ENCODE results near the gene ACTL10.

ACTL10 gene

DNA sequence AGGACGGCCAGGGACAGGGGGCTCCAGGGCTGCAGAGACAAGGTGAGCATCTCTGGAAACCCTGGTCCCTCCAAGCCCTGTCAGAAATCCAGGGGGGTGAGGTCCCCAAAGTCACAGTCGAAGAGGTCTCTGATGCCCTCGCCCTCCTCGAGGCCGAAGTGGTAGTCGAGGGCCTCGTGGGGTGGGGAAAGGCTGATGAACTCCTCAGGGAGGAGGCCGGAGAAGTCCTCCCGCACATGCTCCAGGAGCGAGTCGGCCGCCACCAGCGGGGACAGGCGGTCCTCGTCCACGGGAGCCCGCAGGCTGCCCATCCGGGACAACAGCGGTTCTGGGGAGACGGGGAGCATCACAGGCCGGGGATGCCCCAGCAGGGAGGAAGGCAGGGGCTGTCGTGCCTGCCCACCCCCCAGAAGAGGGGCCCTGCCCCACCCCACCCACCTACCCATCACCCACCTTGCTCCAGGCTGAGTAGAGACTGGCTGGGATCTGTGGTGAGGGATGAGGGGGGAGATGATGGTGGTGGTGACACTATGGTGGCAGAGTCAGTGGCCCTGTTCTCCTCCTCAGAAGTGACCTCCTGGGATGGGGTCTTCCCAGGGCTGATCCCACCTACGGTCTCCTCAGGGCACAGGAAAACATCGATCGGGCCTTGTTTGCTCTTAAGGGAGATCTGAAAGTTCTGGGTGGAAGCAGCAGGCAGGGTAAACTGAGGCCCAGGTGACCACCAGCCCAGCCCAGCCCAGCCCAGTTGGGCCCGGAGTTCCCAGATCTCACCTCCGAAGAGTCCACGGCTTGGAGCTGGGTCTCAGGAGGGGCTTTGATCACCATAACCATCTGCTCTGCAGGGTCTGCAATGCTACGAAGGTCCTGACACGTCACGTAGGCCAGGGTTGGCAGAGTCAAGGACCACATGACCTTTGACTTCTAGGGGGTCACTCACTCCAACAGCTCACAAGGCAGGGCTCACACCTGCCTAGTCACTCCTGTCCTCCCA, 10.2 kb downstream of the ACTL10 start:
- Histone ChIP-seq H3K27ac (ENCODE audit: low read depth in 2 of 2, low read length in 2 of 2) (no peak overlapping the region), H3K9me3 (ENCODE audit: control insufficient read depth in 2 of 2, low read length in 2 of 2) (no peaks in the 10 kb centered on the region), H3K9ac (ENCODE audit: low read depth in 1 of 2, low read length in 2 of 2) (no peak overlapping the region), H3K36me3 (ENCODE audit: control insufficient read depth in 2 of 2, insufficient read depth in 2 of 2, low read length in 2 of 2) (no peaks in the 10 kb centered on the region), H3K4me1 (ENCODE audit: control insufficient read depth in 2 of 2, insufficient read depth in 2 of 2, low read length in 2 of 2) (peaks cover 28 to 37% of the 10 kb centered on the region in 2 donors), H3K4me3 (ENCODE audit: low read length in 2 of 2) (no peak overlapping the region), H3K27me3 (ENCODE audit: control insufficient read depth in 2 of 2, insufficient read depth in 2 of 2, low read length in 2 of 2) (no peaks in the 10 kb centered on the region)

DNA sequence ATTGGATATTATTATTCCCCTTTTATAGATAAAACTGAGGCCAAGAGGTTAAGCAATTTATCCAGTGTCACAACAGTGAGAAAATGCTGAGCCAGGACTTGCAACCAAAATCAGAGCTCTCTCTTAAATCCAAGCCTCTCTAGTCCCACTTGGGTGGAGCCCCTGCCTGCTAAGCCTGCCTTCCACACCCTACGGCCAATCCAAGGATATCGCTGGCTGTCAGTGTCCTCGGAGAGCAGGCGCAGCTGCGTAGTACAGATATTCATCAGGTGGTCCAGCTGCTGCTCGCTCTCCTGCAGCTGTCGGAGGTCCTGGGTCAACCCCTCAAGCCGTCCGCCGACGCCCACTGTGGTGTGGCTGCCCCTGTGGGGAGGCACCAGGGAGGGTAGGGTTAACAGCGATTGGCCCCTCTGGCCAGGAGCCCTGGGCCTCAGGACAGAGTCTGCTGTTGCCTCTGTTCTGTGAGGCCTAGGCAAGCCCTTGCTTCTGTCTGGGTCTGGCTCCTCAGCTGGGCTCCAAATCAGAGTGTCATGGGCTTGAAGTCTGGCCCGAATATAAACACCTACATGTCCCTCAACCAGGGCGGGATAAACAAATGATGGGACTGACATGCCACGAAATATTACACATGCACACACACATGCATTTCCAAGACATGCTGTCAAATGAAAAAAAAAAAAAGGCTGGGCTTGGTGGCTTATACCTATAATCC, 11.4 kb downstream of the ACTL10 start:
- Histone ChIP-seq H3K27ac (ENCODE audit: low read depth in 2 of 2, low read length in 2 of 2) (peak overlapping the region; percentile 17 to 49), H3K9ac (ENCODE audit: low read depth in 1 of 2, low read length in 2 of 2) (no peak overlapping the region), H3K4me3 (ENCODE audit: low read length in 2 of 2) (no peak overlapping the region), H3K9me3 (ENCODE audit: control insufficient read depth in 2 of 2, low read length in 2 of 2) (no peaks in the 10 kb centered on the region), H3K27me3 (ENCODE audit: control insufficient read depth in 2 of 2, insufficient read depth in 2 of 2, low read length in 2 of 2) (no peaks in the 10 kb centered on the region), H3K36me3 (ENCODE audit: control insufficient read depth in 2 of 2, insufficient read depth in 2 of 2, low read length in 2 of 2) (no peaks in the 10 kb centered on the region), H3K4me1 (ENCODE audit: control insufficient read depth in 2 of 2, insufficient read depth in 2 of 2, low read length in 2 of 2) (peaks cover 20 to 28% of the 10 kb centered on the region in 2 donors)

DNA sequence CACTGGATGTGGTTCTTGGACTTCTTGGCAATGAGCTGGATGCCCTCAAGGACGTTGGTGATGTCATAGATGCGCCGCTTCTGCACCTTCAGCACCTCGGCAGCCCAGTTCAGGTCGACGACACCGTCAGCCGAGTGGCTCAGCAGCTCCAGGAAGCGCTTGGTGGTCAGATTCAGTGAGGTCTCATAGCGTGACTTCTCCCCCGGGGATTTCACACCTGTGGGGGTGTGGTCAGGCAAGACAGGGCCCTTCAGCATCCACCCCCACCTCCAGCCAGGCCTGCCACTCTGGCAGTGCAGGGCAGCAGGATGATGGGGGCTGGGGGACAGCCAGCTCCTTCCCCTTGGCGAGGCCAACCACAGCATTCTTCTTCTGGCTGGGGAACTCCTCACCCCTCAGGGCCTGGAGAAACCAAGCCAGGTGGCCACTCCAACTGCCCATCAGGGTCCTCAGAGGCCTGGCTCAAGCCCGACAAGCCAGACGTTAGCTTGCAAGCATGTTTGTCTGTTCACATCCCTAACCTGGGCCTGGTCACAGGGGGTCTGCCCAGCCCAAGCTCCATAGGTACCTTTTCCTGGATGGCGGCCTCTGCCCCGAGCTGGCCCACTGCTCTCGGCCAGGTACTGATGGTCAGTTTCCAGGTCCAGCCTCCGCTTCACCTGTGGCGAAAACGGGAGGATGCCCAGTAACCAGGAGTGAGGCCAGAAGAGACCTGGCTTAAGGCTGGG, 13.2 kb downstream of the ACTL10 start:
- Histone ChIP-seq H3K27ac (ENCODE audit: low read depth in 2 of 2, low read length in 2 of 2) (no peak overlapping the region), H3K36me3 (ENCODE audit: control insufficient read depth in 2 of 2, insufficient read depth in 2 of 2, low read length in 2 of 2) (no peaks in the 10 kb centered on the region), H3K9ac (ENCODE audit: low read depth in 1 of 2, low read length in 2 of 2) (no peak overlapping the region), H3K4me1 (ENCODE audit: control insufficient read depth in 2 of 2, insufficient read depth in 2 of 2, low read length in 2 of 2) (peaks cover 15 to 21% of the 10 kb centered on the region in 2 donors), H3K9me3 (ENCODE audit: control insufficient read depth in 2 of 2, low read length in 2 of 2) (no peaks in the 10 kb centered on the region), H3K4me3 (ENCODE audit: low read length in 2 of 2) (no peak overlapping the region), H3K27me3 (ENCODE audit: control insufficient read depth in 2 of 2, insufficient read depth in 2 of 2, low read length in 2 of 2) (no peaks in the 10 kb centered on the region)

DNA sequence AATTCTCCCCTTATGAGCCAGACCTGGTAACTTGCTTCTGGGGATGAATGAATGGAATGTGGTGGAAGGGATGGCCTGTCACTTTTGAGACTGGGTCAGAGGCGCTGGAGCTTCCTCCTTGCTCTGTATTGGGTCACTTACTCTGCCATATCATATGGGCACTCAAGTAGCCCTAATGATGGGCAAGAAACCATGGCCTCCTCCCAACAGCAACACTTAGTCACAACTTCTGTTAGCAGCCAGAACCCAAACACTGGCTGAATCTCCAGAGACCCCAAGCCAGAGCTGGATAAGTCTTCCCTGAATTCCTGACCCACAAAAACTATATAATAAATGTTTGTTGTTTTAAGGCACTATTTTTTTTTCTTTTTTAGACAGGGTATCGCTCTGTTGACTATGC, 13.9 kb downstream of the ACTL10 start:
- Histone ChIP-seq H3K27me3 (ENCODE audit: control insufficient read depth in 2 of 2, insufficient read depth in 2 of 2, low read length in 2 of 2) (no peaks in the 10 kb centered on the region), H3K9me3 (ENCODE audit: control insufficient read depth in 2 of 2, low read length in 2 of 2) (no peaks in the 10 kb centered on the region), H3K4me3 (ENCODE audit: low read length in 2 of 2) (no peak overlapping the region), H3K27ac (ENCODE audit: low read depth in 2 of 2, low read length in 2 of 2) (no peak overlapping the region), H3K36me3 (ENCODE audit: control insufficient read depth in 2 of 2, insufficient read depth in 2 of 2, low read length in 2 of 2) (no peaks in the 10 kb centered on the region), H3K4me1 (ENCODE audit: control insufficient read depth in 2 of 2, insufficient read depth in 2 of 2, low read length in 2 of 2) (peaks cover 14 to 21% of the 10 kb centered on the region in 2 donors), H3K9ac (ENCODE audit: low read depth in 1 of 2, low read length in 2 of 2) (no peak overlapping the region)

DNA sequence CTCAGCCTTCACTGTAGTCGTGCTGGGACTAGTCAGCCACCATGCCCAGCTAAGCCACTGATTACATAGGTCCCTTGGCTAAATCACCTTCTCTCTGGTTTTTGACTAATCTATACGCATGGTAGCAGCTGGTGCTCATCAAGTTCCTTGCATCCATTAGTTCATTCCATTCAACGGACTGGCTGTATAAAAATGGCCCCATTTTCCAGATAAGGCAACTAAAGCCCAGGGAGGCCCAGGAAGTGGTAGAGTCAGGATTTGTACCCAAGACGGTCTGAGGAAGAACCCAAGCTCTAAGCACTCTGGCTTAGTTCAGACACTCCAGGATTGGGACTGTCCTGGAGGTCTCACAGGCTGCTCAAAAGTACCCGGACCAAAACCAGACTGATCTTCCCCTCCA, 14.5 kb downstream of the ACTL10 start:
- H3K36me3 ChIP-seq (ENCODE audit: control insufficient read depth in 2 of 2, insufficient read depth in 2 of 2, low read length in 2 of 2): no peaks in the 10 kb centered on the region

DNA sequence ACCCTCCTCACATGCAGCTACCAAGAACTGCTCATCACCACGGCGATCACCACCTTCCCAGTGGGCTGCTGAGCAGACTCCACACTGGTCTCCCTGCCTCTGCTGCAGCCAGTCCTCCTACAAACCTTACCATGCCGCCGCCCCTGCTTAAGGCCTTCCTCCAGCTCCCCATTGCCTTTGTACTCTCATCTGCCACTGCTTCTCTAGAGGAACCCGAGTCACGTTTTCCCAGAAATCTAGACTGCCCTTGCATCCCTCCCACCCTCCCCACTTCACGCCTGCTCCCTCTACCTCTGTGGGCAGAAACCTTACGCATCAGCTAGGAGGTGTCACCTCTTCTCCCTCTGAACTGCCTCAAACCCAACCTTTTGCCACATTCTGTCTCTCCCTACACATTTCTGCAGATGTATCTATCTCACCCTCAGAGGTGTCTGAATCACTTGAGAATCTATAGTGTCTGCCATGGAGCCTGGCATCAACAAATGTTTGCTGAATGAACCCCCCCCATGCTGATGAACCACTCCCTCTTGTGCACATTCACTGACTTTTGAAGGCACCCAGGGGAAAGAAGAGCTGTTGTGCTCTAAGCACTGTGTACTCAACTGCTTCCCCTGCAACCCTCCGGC, 15.1 kb downstream of the ACTL10 start:
- H3K27me3 ChIP-seq (ENCODE audit: control insufficient read depth in 2 of 2, insufficient read depth in 2 of 2, low read length in 2 of 2): no peaks in the 10 kb centered on the region
- no peaks in the 10 kb centered on the region for H3K36me3 ChIP-seq (ENCODE audit: control insufficient read depth in 2 of 2, insufficient read depth in 2 of 2, low read length in 2 of 2)
- H3K9me3 ChIP-seq (ENCODE audit: control insufficient read depth in 2 of 2, low read length in 2 of 2): no peaks in the 10 kb centered on the region
- no peak overlapping the region for H3K9ac ChIP-seq (ENCODE audit: low read depth in 1 of 2, low read length in 2 of 2)
- H3K4me1 ChIP-seq (ENCODE audit: control insufficient read depth in 2 of 2, insufficient read depth in 2 of 2, low read length in 2 of 2): peaks cover 12 to 15% of the 10 kb centered on the region in 2 donors
- no peak overlapping the region for H3K27ac ChIP-seq (ENCODE audit: low read depth in 2 of 2, low read length in 2 of 2)
- H3K4me3 ChIP-seq (ENCODE audit: low read length in 2 of 2): no peak overlapping the region

More for the DNA sequence above, 14.5 kb downstream of the ACTL10 start:
- no peak overlapping the region for H3K4me3 ChIP-seq (ENCODE audit: low read length in 2 of 2)
- no peaks in the 10 kb centered on the region for H3K27me3 ChIP-seq (ENCODE audit: control insufficient read depth in 2 of 2, insufficient read depth in 2 of 2, low read length in 2 of 2)
- no peak overlapping the region for H3K9ac ChIP-seq (ENCODE audit: low read depth in 1 of 2, low read length in 2 of 2)
- no peak overlapping the region for H3K27ac ChIP-seq (ENCODE audit: low read depth in 2 of 2, low read length in 2 of 2)
- peaks cover 11 to 15% of the 10 kb centered on the region in 2 donors for H3K4me1 ChIP-seq (ENCODE audit: control insufficient read depth in 2 of 2, insufficient read depth in 2 of 2, low read length in 2 of 2)
- no peaks in the 10 kb centered on the region for H3K9me3 ChIP-seq (ENCODE audit: control insufficient read depth in 2 of 2, low read length in 2 of 2)

DNA sequence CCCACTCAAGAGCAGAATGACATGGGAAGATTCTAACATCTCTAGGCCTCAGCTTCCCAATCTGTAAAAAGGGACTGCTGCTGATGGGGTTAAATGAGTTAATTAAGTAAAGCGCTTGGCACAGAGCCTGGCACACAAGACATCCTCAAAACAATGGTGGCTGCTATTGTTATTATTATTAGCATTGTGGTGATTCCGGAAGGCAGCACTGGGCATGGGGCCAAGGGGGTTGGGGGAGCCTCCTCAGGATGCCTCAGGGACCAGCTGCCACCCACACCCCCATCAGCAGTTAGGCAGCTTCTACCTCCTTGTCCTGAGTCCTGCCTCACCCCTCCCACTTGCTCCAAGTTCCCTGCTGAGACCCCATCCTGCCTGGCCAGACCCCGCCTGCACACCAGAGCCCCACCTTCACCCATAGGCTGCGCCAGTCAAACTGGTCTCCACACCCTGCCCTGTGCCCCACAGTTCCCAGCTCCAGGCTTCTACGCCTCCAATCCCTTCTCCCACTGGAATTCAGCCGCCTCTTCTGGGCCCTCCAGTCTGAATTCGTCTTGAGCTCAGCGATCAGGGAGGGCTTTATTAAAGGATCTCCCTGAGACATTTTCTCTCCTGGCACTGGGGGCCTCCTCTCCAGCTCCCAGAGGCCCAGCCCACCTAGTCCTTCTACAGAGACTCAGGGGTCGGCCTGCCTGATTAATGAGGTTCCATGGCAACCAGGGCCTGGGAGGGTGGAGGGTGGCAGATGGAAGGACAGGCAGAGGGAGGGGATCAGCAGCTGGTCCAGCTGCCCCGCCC, 18.0 kb downstream of the ACTL10 start:
- Histone ChIP-seq H3K9me3 (ENCODE audit: control insufficient read depth in 2 of 2, low read length in 2 of 2) (no peaks in the 10 kb centered on the region), H3K36me3 (ENCODE audit: control insufficient read depth in 2 of 2, insufficient read depth in 2 of 2, low read length in 2 of 2) (no peaks in the 10 kb centered on the region), H3K27me3 (ENCODE audit: control insufficient read depth in 2 of 2, insufficient read depth in 2 of 2, low read length in 2 of 2) (no peaks in the 10 kb centered on the region), H3K9ac (ENCODE audit: low read depth in 1 of 2, low read length in 2 of 2) (peak overlapping the region; percentile 47 to 58), H3K4me1 (ENCODE audit: control insufficient read depth in 2 of 2, insufficient read depth in 2 of 2, low read length in 2 of 2) (peaks cover 14 to 17% of the 10 kb centered on the region in 2 donors), H3K4me3 (ENCODE audit: low read length in 2 of 2) (peak overlapping the region; percentile 55 to 65), H3K27ac (ENCODE audit: low read depth in 2 of 2, low read length in 2 of 2) (peak overlapping the region; percentile 44 to 75)

DNA sequence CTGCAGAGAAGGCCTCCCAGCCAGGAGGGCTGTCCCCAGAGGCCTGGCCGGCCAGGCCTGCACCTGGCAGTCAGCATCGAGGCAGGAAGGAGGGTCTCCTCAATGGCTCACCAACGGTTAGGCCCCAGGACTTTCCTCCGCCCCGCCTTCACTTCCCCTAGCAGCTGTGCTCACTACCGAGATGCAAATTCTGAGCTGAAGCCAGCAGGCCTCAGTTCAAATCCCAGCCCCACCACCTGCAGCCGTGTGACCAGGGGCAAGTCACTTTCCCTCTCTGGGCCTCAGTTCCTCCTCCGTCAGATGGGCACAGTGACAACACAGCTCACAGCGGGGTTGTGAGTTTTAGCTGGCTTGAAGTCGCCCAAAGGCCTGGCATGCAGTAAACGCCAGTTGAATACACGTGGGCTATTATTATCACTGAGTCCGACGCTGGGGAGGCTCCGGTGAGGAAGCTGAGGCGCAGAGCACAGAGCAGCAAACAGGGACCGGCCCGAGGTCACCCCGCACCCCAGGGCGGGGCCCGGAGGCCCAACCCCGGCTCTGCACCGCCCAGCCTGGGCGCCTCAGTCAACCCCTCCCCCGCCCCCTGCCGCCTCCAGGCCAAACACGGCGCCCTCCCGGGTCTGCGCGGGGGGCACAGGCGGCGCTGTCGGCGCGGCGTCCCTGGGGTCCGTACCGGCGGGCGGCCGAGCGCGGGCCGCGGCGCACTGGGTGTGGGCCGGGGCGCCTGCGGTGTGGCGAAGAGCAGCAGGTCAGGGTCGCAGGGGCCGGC, 18.8 kb downstream of the ACTL10 start:
- H3K9ac ChIP-seq (ENCODE audit: low read depth in 1 of 2, low read length in 2 of 2): peak overlapping the region; percentile 47 to 58
- peak overlapping the region; percentile 44 to 75 for H3K27ac ChIP-seq (ENCODE audit: low read depth in 2 of 2, low read length in 2 of 2)

More for the DNA sequence above, 18.8 kb downstream of the ACTL10 start:
- no peaks in the 10 kb centered on the region for H3K36me3 ChIP-seq (ENCODE audit: control insufficient read depth in 2 of 2, insufficient read depth in 2 of 2, low read length in 2 of 2)
- peak overlapping the region; percentile 55 to 65 for H3K4me3 ChIP-seq (ENCODE audit: low read length in 2 of 2)
- peaks cover 14 to 17% of the 10 kb centered on the region in 2 donors for H3K4me1 ChIP-seq (ENCODE audit: control insufficient read depth in 2 of 2, insufficient read depth in 2 of 2, low read length in 2 of 2)
- H3K27me3 ChIP-seq (ENCODE audit: control insufficient read depth in 2 of 2, insufficient read depth in 2 of 2, low read length in 2 of 2): no peaks in the 10 kb centered on the region
- no peaks in the 10 kb centered on the region for H3K9me3 ChIP-seq (ENCODE audit: control insufficient read depth in 2 of 2, low read length in 2 of 2)
